GM12878 (cell line): ENCODE measurements around the gene CFAP58. TPM values are rescaled to one million over a fixed set of nuclear protein-coding genes. Genes with fewer than 3 reads are reported as not detected.

Source experiments
- ATAC-seq: fragments of 200-7000 bp; cut with Tn5 transposase; 3 replicates; pipeline ENCODE4 v1.9.1; 2020; ENCODE audit warnings: mild to moderate bottlenecking, moderate library complexity
- BruUV-seq: library from RNA; stranded (reverse); fragments of 400-500 nt; replicated peaks from 2 replicates; lab custom pipeline; 2021; lab: Mats Ljungman, UMichigan
- CTCF ChIA-PET: fragments of 300-600 bp; sonication (Branson Sonifier 250); formaldehyde crosslinking; extraction: SDS; loops from one replicate; lab custom pipeline; 2021; ENCODE audit warnings: inconsistent platforms; lab: Yijun Ruan, JAX
- POLR2A ChIA-PET: fragments of 350-600 bp; formaldehyde crosslinking; extraction: SDS; loops from one replicate; lab custom pipeline; 2021; ENCODE audit warnings: inconsistent platforms; lab: Charles Lee
- RAD21 ChIA-PET: fragments of 300-600 bp; sonication (Branson Sonifier 250); formaldehyde crosslinking; loops from one replicate; lab custom pipeline; 2023; ENCODE audit warnings: antibody characterized with exemption; ENCODE audit not compliant: unreplicated experiment; lab: Charles Lee
- SMC1A ChIA-PET: fragments of 300-600 bp; sonication (Branson Sonifier 250); formaldehyde crosslinking; loops from one replicate; lab custom pipeline; 2023; ENCODE audit not compliant: unreplicated experiment, uncharacterized antibody; lab: Charles Lee
- DNase-seq: peaks from one replicate; pipeline ENCODE4 v3.0.0-alpha.2; 2011; ENCODE audit warnings: low read depth, low spot score
- FAIRE-seq: peaks from 3 replicates; lab custom pipeline; 2011; peaks lifted over from hg19 to GRCh38; lab: Jason Lieb, UNC
- H2AFZ ChIP-seq: 2 replicates; pipeline ENCODE4 v1.6.0; 2011; ENCODE audit warnings: low read depth, low read length, control low read depth; ENCODE audit not compliant: control insufficient read depth
- H3K27ac ChIP-seq: 2 replicates; pipeline ENCODE4 v1.5.1; 2011; ENCODE audit warnings: control low read depth; ENCODE audit not compliant: control insufficient read depth, insufficient read depth
- H3K27me3 ChIP-seq, 2 experiments: replicated peaks in 1 of 2; 2 replicates each; pipeline versions ENCODE4 v1.6.0 to v1.6.1; 2011; ENCODE audit warnings: low read length in 1 of 2; ENCODE audit not compliant: control insufficient read depth in 2 of 2, insufficient read depth in 2 of 2
- H3K36me3 ChIP-seq, 2 experiments: 2 replicates each; pipeline ENCODE4 v1.5.1; 2011; ENCODE audit warnings: low read length in 1 of 2; ENCODE audit not compliant: control insufficient read depth in 2 of 2, insufficient read depth in 2 of 2
- H3K4me1 ChIP-seq: 2 replicates; pipeline ENCODE4 v1.6.1; 2011; ENCODE audit warnings: mild to moderate bottlenecking, low read length, moderate library complexity, mixed read lengths; ENCODE audit not compliant: control insufficient read depth, insufficient read depth
- H3K4me2 ChIP-seq: 2 replicates; pipeline ENCODE4 v1.6.0; 2011; ENCODE audit warnings: control low read depth; ENCODE audit not compliant: control insufficient read depth, insufficient read depth
- H3K4me3 ChIP-seq: fragments of 200-600 bp; sonication (generic); 2 replicates; pipeline ENCODE4 v1.5.1; 2016
- H3K79me2 ChIP-seq: 2 replicates; pipeline ENCODE4 v1.6.0; 2011; ENCODE audit warnings: low read length; ENCODE audit not compliant: control insufficient read depth, insufficient read depth
- H3K9ac ChIP-seq: 2 replicates; pipeline ENCODE4 v1.8.0; 2011; ENCODE audit warnings: low read length, control low read depth, mixed read lengths; ENCODE audit not compliant: control insufficient read depth, insufficient read depth
- H3K9me3 ChIP-seq: replicated peaks from 3 replicates; pipeline ENCODE4 v1.5.1; 2011; ENCODE audit warnings: mild to moderate bottlenecking, low read length; ENCODE audit not compliant: control insufficient read depth, insufficient read depth
- H4K20me1 ChIP-seq: 2 replicates; pipeline ENCODE4 v1.6.0; 2011; ENCODE audit not compliant: control insufficient read depth, insufficient read depth
- ATF7 ChIP-seq: fragments of 450-650 bp; IDR thresholded peaks from 2 replicates; pipeline ENCODE4 v1.6.1; 2016; ENCODE audit warnings: low read depth, mild to moderate bottlenecking
- E4F1 ChIP-seq: fragments of 450-650 bp; IDR thresholded peaks from 2 replicates; pipeline ENCODE4 v1.6.1; 2018; ENCODE audit warnings: borderline replicate concordance, mild to moderate bottlenecking; ENCODE audit not compliant: partially characterized antibody
- EP300 ChIP-seq, 2 experiments: fragments of 150-350 bp in 1 of 2; IDR thresholded peaks; 2 replicates each; pipeline ENCODE4 v1.6.1; 2011 to 2012; ENCODE audit warnings: low read depth in 2 of 2, low read length in 2 of 2, borderline replicate concordance in 1 of 2, improper control_type of control experiment in 1 of 2, inconsistent platforms in 1 of 2; ENCODE audit not compliant: control insufficient read depth in 1 of 2
- NKRF ChIP-seq: fragments of 450-650 bp; conservative IDR thresholded peaks from 2 replicates; pipeline ENCODE4 v1.6.1; 2017; ENCODE audit warnings: mild to moderate bottlenecking, moderate library complexity
- NR2C1 ChIP-seq: fragments of 450-650 bp; IDR thresholded peaks from 2 replicates; pipeline ENCODE4 v1.6.1; 2017; ENCODE audit warnings: antibody characterized with exemption, mild to moderate bottlenecking, moderate library complexity
- SUPT20H ChIP-seq: IDR thresholded peaks from 2 replicates; pipeline ENCODE4 v1.6.1; 2011; ENCODE audit warnings: low read depth, mild to moderate bottlenecking, low read length, moderate library complexity, borderline replicate concordance; ENCODE audit not compliant: control insufficient read depth
- SUZ12 ChIP-seq: fragments of 200-600 bp; sonication (generic); IDR thresholded peaks from one replicate; pipeline ENCODE4 v1.6.1; 2018; ENCODE audit warnings: antibody characterized with exemption, mild to moderate bottlenecking; ENCODE audit not compliant: unreplicated experiment
- ZNF384 ChIP-seq: IDR thresholded peaks from 2 replicates; pipeline ENCODE4 v1.6.1; 2012; ENCODE audit warnings: low read depth, mild to moderate bottlenecking, low read length, improper control_type of control experiment, borderline replicate concordance
- ZNF592 ChIP-seq: fragments of 450-650 bp; IDR thresholded peaks from 2 replicates; pipeline ENCODE4 v1.6.1; 2017; ENCODE audit warnings: mild to moderate bottlenecking, moderate library complexity
- ZNF622 ChIP-seq: fragments of 450-650 bp; IDR thresholded peaks from 2 replicates; pipeline ENCODE4 v1.6.1; 2017; ENCODE audit warnings: mild to moderate bottlenecking, inconsistent platforms
- WGBS: methylation state at CpG from one replicate; pipeline ENCODE4 v1.1.6; 2016; ENCODE audit warnings: low lambda C conversion rate; ENCODE audit not compliant: insufficient replicate concordance, insufficient coverage; ENCODE audit errors: missing lambda C conversion rate; 5-methylcytosine and 5-hydroxymethylcytosine counted together
- in situ Hi-C: fragments of 300-500 bp; cut with MboI; formaldehyde crosslinking; loops from 9 replicates; pipeline ENCODE4 v1.14.3; 2018; ENCODE audit warnings: mixed read lengths
- intact Hi-C: fragments of 100-400 bp; cut with micrococcal nuclease; formaldehyde crosslinking; loops from one replicate; pipeline ENCODE4 v1.14.2; 2022; ENCODE audit not compliant: unreplicated experiment
- polyA plus RNA-seq, 11 experiments: library from polyadenylated mRNA; depleted of rRNA in 4 of 11; unstranded in 6 of 11; stranded (reverse) in 5 of 11; fragments of >200 nt; fragmentation: Nextera tagmentation in 4 of 11; fragmentation: Illumina TruSeq in 1 of 11; extraction: Ambion mirVana in 4 of 11; extraction: Trizol in 1 of 11; gene quantifications; 1 replicate in 1 of 11; 2 replicates in 10 of 11; pipeline versions ENCODE4 v1.2.1 to v1.2.3, GENCODE V29; 2011 to 2016; ENCODE audit warnings: inconsistent platforms in 2 of 11, missing spikeins in 2 of 11, low read depth in 1 of 11
- total RNA-seq, 4 experiments: library from RNA; depleted of rRNA in 3 of 4; stranded (reverse); fragments of >200 nt in 3 of 4; fragmentation: Illumina TruSeq in 1 of 4; extraction: Trizol in 1 of 4; gene quantifications; 2 replicates each; pipeline versions ENCODE4 v1.2.1 to v1.2.3, GENCODE V29; 2013 to 2021

The CFAP58 gene
- total and polyA plus RNA-seq, 10 of the 15 experiments (the other 5 are each of a cell fraction or from before 2014, with no cell fraction given), result 0.03 to 0.35 (median 0.21) TPM

- ATAC-seq (no peak), FAIRE-seq (no peak), DNase-seq (no peak)
- H2AFZ ChIP-seq, result no peak overlapping the region
- no peak overlapping the region for H3K27ac ChIP-seq
- no peaks in the 10 kb centered on the region for H3K79me2 ChIP-seq
- no peak overlapping the region for H3K4me2 ChIP-seq
- TF ChIP-seq NKRF (no peak), EP300 (IDR thresholded peaks at IDR 0.05; ENCODE audit: borderline replicate concordance in 1 of 2, control insufficient read depth in 1 of 2, low read depth in 2 of 2, low read length in 2 of 2) (no peak), ZNF622 (no peak), ZNF592 (no peak), ATF7 (no peak), E4F1 (no peak), NR2C1 (no peak), SUPT20H (no peak), SUZ12 (no peak), ZNF384 (no peak)
- ChIA-PET POLR2A (no interaction called here), RAD21 (no interaction called here), SMC1A (interaction anchor here (1.0 kb wide), 1 partner anchor 11 kb away, joined by 3 read pairs; no protein-coding TSS in a partner anchor), CTCF (no interaction called here)
- no peak overlapping the region for H3K9ac ChIP-seq
- H4K20me1 ChIP-seq, result no peaks in the 10 kb centered on the region
- no TSS peak for BruUV-seq
- no peaks in the 10 kb centered on the region for H3K9me3 ChIP-seq
- no peak overlapping the region for H3K4me3 ChIP-seq
- in situ Hi-C loops (no loop called here), intact Hi-C loops (no loop called here)
- WGBS, result 0% methylated on average over 1 of the region's 1 CpG
- no peaks in the 10 kb centered on the region for H3K36me3 ChIP-seq
- H3K27me3 ChIP-seq, result peaks cover 0 to 3% of the 10 kb centered on the region in 2 experiments; a peak in 2 of 4 replicates
- H3K4me1 ChIP-seq, result no peaks in the 10 kb centered on the region
Observed at GRCh38 chr10:104446151-104446550, 92.5 kb downstream of the CFAP58 start.
